Astrocyte of the cerebellum (primary cell): Measurements from ENCODE around the gene LENG8.

Source experiments
- DNase-seq: peaks from one replicate; pipeline ENCODE4 v3.0.0-alpha.2; 2011; ENCODE audit warnings: low read depth
- H3K4me3 ChIP-seq: 2 replicates; pipeline ENCODE4 v1.5.1; 2011; ENCODE audit warnings: mild to moderate bottlenecking, low read depth, low read length, moderate library complexity
- CTCF ChIP-seq: IDR thresholded peaks from 2 replicates; pipeline ENCODE4 v1.5.1; 2012; ENCODE audit warnings: low read length, low read depth, moderate library complexity, mild to moderate bottlenecking; ENCODE audit errors: missing control alignments
- in situ Hi-C: cut with HindIII; loops from 2 replicates; pipeline ENCODE4 v1.10.0; 2017; ENCODE audit warnings: low sequenced_read_pairs

The LENG8 gene

GRCh38 chr19:54448774-54449700 is at the start of gene LENG8:
Gene LENG8, plus strand, starts transcription at chr19:54449199. Its CDS starts 2,146 bp downstream, at chr19:54451345.
- DNase-seq = peak; percentile 94
- H3K4me3 ChIP-seq = peak within 1 kb of the TSS; percentile 93
- no peak for TF ChIP-seq CTCF
- in situ Hi-C loops = no loop called here

- no peak for TF ChIP-seq CTCF
- no peak overlapping the region for H3K4me3 ChIP-seq
- DNase-seq = no peak
- in situ Hi-C loops = no loop called here
These were observed 48.1 kb upstream of the LENG8 start for GRCh38 chr19:54400913-54401312.

GRCh38 chr19:54403054-54403453 is 45.9 kb upstream of the LENG8 start:
- in situ Hi-C loops = no loop called here
- no peak overlapping the region for H3K4me3 ChIP-seq
- no peak for TF ChIP-seq CTCF
- DNase-seq = no peak

- in situ Hi-C loops = no loop called here
- DNase-seq = no peak
- TF ChIP-seq CTCF = no peak
- H3K4me3 ChIP-seq = no peak overlapping the region
These were observed 43.4 kb upstream of the LENG8 start for GRCh38 chr19:54405628-54406027.

GRCh38 chr19:54407780-54408179 is 41.2 kb upstream of the LENG8 start:
- no peak for DNase-seq
- H3K4me3 ChIP-seq = no peak overlapping the region
- no peak for TF ChIP-seq CTCF
- in situ Hi-C loops = no loop called here

GRCh38 chr19:54408456-54409026 is 40.5 kb upstream of the LENG8 start:
- no peak overlapping the region for H3K4me3 ChIP-seq
- no peak for TF ChIP-seq CTCF
- no peak for DNase-seq
- in situ Hi-C loops = no loop called here
